NCI-H748 treated with DMSO at 0.1 percent for 48 hours (cell line): ENCODE results near the gene VARS1.
"Not testable (repeated sequence)": the region's sequence is repeated elsewhere in the genome, so short reads cannot be mapped to it uniquely, and the experiment has no call there.

Experiments used
- DNase-seq: peaks from one replicate; lab custom pipeline; 2025; lab: John Stamatoyannopoulos, UW

The VARS1 gene

GRCh38 chr6:31822036-31822821, 26.7 kb upstream of the VARS1 start:
- no peak for DNase-seq

- DNase-seq = peak; percentile 81
Observed at GRCh38 chr6:31821301-31822035, 25.9 kb upstream of the VARS1 start.

- DNase-seq = not testable (repeated sequence)
Observed at GRCh38 chr6:31820399-31820798, 24.8 kb upstream of the VARS1 start.

DNA sequence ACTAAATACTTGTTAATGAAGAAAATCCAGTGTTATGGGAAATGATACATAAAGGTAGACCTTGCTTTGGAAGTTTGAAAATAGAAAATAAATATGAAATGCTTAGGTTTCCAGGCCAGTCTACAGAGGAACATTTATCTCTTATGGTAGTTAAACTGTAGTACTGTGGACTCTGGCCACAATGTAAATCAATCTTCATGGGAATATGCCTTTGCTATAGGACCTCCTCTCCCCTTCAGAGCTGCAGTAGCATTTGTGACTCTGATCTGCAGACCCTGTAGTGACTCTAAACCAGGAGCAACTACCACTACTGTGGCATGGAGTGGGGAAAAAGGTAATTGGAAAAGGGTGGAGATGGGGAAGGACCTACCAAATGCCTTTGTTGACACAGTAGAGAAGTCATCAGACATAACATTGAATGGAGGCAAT, 24.3 kb upstream of the VARS1 start:
- no peak for DNase-seq

DNA sequence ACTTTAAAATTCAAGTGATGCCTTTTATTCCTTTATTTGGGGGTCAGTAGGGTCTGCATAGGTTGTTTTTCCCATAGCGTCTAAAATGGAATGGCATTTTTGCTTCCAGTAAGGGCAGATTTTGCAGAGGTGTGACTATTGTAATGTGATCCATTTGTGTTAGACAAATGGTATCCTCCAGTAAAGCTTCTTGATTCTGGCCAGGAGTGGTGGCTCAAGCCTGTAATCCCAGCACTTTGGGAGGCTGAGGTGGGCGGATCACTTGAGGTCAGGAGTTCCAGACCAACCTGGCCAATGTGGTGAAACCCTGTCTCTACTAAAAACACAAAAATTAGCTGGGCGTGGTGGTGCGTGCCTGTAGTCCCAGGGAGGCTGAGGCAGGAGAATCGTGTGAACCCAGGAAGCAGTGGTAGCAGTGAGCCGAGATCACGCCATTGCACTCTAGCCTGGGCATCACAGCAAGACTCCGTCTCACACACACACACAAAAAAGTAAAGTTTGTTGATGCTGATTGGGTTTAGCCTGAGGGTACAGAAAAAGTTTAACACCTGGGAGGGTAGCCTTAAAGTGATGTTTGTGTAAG, 22.5 kb upstream of the VARS1 start:
- not testable (repeated sequence) for DNase-seq

DNA sequence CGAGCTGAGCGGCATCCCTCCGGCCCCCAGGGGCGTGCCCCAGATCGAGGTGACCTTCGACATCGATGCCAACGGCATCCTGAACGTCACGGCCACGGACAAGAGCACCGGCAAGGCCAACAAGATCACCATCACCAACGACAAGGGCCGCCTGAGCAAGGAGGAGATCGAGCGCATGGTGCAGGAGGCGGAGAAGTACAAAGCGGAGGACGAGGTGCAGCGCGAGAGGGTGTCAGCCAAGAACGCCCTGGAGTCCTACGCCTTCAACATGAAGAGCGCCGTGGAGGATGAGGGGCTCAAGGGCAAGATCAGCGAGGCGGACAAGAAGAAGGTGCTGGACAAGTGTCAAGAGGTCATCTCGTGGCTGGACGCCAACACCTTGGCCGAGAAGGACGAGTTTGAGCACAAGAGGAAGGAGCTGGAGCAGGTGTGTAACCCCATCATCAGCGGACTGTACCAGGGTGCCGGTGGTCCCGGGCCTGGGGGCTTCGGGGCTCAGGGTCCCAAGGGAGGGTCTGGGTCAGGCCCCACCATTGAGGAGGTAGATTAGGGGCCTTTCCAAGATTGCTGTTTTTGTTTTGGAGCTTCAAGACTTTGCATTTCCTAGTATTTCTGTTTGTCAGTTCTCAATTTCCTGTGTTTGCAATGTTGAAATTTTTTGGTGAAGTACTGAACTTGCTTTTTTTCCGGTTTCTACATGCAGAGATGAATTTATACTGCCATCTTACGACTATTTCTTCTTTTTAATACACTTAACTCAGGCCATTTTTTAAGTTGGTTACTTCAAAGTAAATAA, 21.8 kb upstream of the VARS1 start:
- DNase-seq = not testable (repeated sequence)

DNA sequence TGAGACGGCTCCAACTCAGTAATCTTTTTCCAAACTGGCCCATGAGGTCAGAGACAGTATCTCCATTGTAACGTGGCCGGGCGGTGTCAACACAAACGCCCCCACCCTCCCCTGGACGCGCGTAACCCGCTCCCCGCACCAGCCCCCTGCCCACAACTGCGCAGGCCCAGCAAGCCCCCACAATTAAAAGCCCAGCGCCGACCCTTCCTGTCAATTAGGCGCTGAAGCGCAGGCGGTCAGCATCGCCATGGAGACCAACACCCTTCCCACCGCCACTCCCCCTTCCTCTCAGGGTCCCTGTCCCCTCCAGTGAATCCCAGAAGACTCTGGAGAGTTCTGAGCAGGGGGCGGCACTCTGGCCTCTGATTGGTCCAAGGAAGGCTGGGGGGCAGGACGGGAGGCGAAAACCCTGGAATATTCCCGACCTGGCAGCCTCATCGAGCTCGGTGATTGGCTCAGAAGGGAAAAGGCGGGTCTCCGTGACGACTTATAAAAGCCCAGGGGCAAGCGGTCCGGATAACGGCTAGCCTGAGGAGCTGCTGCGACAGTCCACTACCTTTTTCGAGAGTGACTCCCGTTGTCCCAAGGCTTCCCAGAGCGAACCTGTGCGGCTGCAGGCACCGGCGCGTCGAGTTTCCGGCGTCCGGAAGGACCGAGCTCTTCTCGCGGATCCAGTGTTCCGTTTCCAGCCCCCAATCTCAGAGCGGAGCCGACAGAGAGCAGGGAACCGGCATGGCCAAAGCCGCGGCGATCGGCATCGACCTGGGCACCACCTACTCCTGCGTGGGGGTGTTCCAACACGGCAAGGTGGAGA, 19.7 kb upstream of the VARS1 start, which contains the start of the genes HSPA1A and HSPA1L:
Gene HSPA1A, plus strand, starts transcription at position 519 of the 814 bp plus-strand sequence. Its CDS starts 214 bp downstream, at position 733.
Gene HSPA1L, minus strand, starts transcription at position 259 of the 814 bp plus-strand sequence. CDS start 3,311 bp downstream, outside the sequence.
- peak; percentile 97 for DNase-seq

GRCh38 chr6:31814677-31815024, 19.1 kb upstream of the VARS1 start:
- peak; percentile 98 for DNase-seq

DNA sequence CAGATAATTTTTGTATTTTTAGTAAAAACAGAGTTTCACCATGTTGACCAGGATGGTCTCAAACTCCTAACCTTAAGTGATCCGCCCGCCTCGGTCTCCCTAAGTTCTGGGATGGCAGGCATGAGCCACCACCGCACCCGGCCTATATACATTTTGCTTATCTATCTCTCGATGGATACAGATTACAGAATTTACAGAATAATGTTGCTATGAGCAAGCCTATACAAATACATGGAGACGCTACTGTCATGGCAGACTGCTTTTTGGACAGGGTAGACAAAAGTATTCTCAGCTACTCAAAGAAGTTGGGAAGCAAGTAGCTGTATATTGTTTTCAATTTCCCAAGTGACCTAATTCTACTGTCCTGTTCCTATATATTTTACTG, 17.9 kb upstream of the VARS1 start:
- no peak for DNase-seq

- no peak for DNase-seq
Observed at GRCh38 chr6:31811645-31812044, 16.1 kb upstream of the VARS1 start.

- DNase-seq = not testable (repeated sequence)
Observed at GRCh38 chr6:31808599-31808998, 13.0 kb upstream of the VARS1 start.

- DNase-seq = peak; percentile 96
Observed at GRCh38 chr6:31806470-31807272, 11.1 kb upstream of the VARS1 start, which contains the start of gene LSM2. LSM2 (minus strand) TSS chr6:31806966; CDS start chr6:31806757, 209 bp downstream.

DNA sequence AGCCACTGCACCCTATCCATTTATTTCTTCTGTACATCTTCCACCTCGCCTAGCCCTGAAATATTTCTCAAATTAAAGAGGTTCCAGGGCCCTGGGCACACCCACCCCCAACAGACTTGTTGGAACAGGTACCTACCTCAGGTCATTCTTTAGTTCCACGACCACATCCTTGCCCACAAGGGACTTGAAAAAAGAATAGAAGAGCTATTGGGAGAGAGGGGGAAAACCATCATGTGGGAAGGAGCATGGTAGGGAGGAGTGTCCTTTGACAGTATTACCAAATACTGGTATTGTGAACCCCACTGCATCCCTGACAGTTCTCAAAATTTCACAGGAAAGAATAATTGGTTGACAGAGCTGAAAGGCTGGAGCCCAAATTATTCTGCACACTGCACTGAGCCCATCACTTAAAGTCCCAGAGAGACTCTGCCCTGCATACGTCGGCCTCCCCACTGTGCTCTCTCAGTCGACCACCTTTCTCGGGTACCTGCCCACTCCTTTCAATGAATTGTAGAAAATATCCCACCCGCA, 10.5 kb upstream of the VARS1 start:
- no peak for DNase-seq

DNA sequence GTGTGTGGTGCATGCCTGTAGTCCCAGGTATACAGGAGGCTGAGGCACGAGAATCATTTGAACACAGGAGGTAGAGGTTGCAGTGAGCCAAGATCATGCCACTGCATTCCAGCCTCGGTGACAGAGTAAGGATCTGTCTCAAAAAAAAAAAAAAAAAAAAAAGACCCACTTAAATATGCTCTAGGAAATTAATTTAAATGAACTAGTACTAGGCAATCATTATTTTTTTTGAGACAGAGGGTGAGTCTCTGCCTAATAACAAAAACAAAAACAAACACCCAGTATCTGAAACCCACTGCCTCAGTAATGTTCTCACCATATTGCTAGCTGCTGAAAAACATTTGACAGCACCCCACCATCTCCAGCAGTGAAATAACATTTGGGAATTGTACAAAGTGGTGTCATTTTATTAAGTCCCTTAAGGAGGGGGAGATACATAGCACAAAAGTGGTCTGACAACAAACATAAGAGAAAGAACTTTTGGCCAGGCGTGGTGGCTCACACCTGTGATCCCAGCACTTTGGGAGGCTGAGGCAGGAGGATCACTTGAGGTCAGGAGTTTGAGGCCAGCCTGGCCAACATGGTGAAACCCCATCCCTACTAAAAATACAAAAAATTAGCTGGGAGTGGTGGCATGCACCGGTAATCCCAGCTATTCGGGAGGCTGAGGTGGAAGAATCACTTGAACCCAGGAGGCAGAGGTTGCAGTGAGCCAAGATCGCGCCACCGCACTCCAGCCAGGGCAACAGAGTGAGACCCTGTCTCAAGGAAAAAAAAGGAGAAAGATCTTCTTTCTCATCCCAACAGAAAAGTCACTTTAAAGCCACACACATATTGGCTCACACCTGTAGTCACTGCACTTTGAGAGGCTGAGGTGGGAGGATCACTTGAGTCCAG, 5.7 kb upstream of the VARS1 start:
- not testable (repeated sequence) for DNase-seq

DNA sequence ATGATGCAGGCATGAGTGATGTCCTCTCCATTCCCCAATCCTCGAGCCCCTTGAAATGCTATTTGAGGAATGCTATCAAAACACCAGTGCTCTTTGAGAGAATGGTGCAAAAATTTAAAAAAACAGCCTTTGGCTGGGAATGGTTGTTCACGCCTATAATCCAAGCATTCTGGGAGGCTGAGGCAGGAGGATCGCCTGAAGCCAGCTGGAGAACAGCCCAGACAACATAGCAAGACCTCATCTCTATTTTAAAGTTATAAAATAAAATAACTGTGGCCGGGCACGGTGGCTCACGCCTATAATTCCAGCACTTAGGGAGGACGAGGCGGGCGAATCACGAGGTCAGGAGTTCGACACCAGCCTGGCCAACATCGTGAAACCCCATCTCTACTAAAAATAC, 4.2 kb upstream of the VARS1 start:
- DNase-seq = no peak

GRCh38 chr6:31797588-31797987, 2.0 kb upstream of the VARS1 start:
- DNase-seq = no peak

- no peak for DNase-seq
Observed at GRCh38 chr6:31796993-31797385, 1.4 kb upstream of the VARS1 start.

DNA sequence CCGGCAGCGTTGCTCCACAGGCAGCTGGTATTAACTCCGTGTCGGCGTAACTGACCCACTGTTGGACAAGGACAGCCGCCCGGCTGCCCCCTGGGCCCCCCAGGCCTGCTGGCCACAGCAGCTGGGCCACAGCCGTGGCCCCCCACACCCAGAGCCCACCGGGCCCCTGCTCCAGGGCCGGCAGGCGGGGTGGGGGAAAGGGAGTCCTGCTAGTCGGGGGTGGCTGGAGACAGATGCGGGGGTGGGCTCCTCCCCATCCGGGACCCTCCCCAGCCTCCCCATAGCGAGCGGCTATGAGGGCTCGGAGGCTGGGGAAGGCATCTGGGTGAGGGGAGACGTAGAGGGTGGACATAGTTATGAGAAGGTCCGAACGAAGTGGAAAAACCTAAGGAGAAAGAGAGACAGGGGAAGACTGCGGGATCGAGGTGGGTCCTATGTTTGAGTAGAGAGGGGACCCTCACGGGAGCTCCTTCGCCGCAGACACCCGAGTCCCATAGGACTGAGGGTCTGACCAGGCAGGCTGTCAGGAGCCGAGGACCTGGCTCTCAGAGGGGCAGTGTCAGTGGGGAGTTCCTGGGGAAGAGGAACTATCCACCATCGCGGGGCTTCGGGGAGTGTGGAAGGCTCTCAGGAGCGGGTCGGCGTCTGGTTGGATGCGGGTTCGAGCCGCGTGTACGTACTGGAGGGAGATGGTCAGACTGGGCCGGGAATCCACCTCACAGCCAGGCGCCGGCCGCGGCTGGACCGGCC, 511 bp downstream of the VARS1 start:
- no peak for DNase-seq
